Panc1 (cell line): ENCODE measurements around the gene ZACN. TPM values are rescaled to one million over a fixed set of nuclear protein-coding genes. Genes with fewer than 3 reads are reported as not detected.

ENCODE experiments used
- ATAC-seq: fragments of 200-7000 bp; cut with Tn5 transposase; 2 replicates; pipeline ENCODE4 v1.9.1; 2020; ENCODE audit warnings: mild to moderate bottlenecking, moderate library complexity
- BruUV-seq: library from RNA; stranded (reverse); fragments of 400-500 nt; replicated peaks from 2 replicates; lab custom pipeline; 2021; lab: Mats Ljungman, UMichigan
- CTCF ChIA-PET: fragments of 300-600 bp; sonication (Branson Sonifier 250); formaldehyde crosslinking; loops from one replicate; lab custom pipeline; 2022; ENCODE audit warnings: antibody characterized with exemption; lab: Charles Lee
- POLR2A ChIA-PET: fragments of 300-600 bp; sonication (Branson Sonifier 250); formaldehyde crosslinking; loops from one replicate; lab custom pipeline; 2022; ENCODE audit warnings: antibody characterized with exemption; lab: Charles Lee
- DNase-seq: peaks from one replicate; pipeline ENCODE4 v3.0.0-alpha.2; 2010; ENCODE audit warnings: low read depth, low spot score
- H3K27ac ChIP-seq: 2 replicates; pipeline ENCODE4 v1.5.1; 2011; ENCODE audit warnings: mild to moderate bottlenecking, low read length, inconsistent platforms
- H3K27me3 ChIP-seq: fragments of 200-500 bp; sonication (Bioruptor generic); 2 replicates; pipeline ENCODE4 v1.6.0; 2014; ENCODE audit warnings: low read length, inconsistent platforms; ENCODE audit not compliant: control insufficient read depth, insufficient read depth
- H3K36me3 ChIP-seq: fragments of 200-500 bp; sonication (Bioruptor generic); 2 replicates; pipeline ENCODE4 v1.5.1; 2014; ENCODE audit warnings: inconsistent platforms, mild to moderate bottlenecking, low read length, moderate library complexity; ENCODE audit not compliant: control insufficient read depth, insufficient read depth
- H3K4me1 ChIP-seq: 2 replicates; pipeline ENCODE4 v1.5.1; 2011; ENCODE audit warnings: inconsistent platforms, mild to moderate bottlenecking, low read length, moderate library complexity; ENCODE audit not compliant: control insufficient read depth, insufficient read depth
- H3K4me3 ChIP-seq, 2 experiments: 2 replicates each; pipeline ENCODE4 v1.5.1; 2011 to 2012; ENCODE audit warnings: low read depth in 2 of 2, low read length in 2 of 2, mild to moderate bottlenecking in 2 of 2, inconsistent platforms in 1 of 2, moderate library complexity in 1 of 2
- H3K9me3 ChIP-seq: fragments of 200-500 bp; sonication (Bioruptor generic); 2 replicates; pipeline ENCODE4 v1.5.1; 2014; ENCODE audit warnings: low read depth, mild to moderate bottlenecking, inconsistent platforms, low read length, moderate library complexity; ENCODE audit not compliant: control insufficient read depth, insufficient read depth
- POLR2AphosphoS5 ChIP-seq: IDR thresholded peaks from 2 replicates; pipeline ENCODE4 v1.6.1; 2012; ENCODE audit warnings: mild to moderate bottlenecking, low read depth, low read length, moderate library complexity
- SIN3A ChIP-seq: IDR thresholded peaks from 2 replicates; pipeline ENCODE4 v1.6.1; 2012; ENCODE audit warnings: low read depth, mild to moderate bottlenecking, low read length, moderate library complexity, borderline replicate concordance; ENCODE audit not compliant: insufficient read depth
- TCF7L2 ChIP-seq: IDR thresholded peaks from 2 replicates; pipeline ENCODE4 v1.6.1; 2011; ENCODE audit warnings: mild to moderate bottlenecking, low read depth, low read length, inconsistent platforms
- in situ Hi-C: cut with HindIII; loops from 2 replicates; pipeline ENCODE4 v1.10.0; 2016; ENCODE audit warnings: low sequenced_read_pairs, low pct_unique_long_range_greater_than_20kb
- intact Hi-C: fragments of 100-400 bp; cut with micrococcal nuclease; formaldehyde crosslinking; loops from one replicate; pipeline ENCODE4 v1.10.0; 2022; ENCODE audit not compliant: unreplicated experiment
- total RNA-seq: library from RNA; stranded (reverse); gene quantifications from one replicate; pipeline ENCODE4 v1.2.1, GENCODE V29; 2021; ENCODE audit not compliant: unreplicated experiment
- TF ChIP-seq, protein P1 (sequence below): fragments of 450-650 bp; IDR thresholded peaks from 2 replicates; pipeline ENCODE4 v1.5.1; 2017; ENCODE audit warnings: mild to moderate bottlenecking
- TF ChIP-seq, protein P2 (sequence below), 2 experiments: IDR thresholded peaks; 2 replicates each; pipeline ENCODE4 v1.6.1; 2011 to 2012; ENCODE audit warnings: low read depth in 2 of 2, control low read depth in 1 of 2, low read length in 1 of 2, mild to moderate bottlenecking in 1 of 2, moderate library complexity in 1 of 2; ENCODE audit not compliant: insufficient read depth in 1 of 2

ZACN gene
- total RNA-seq, 1 experiment from 2014 or later, result not detected

DNA sequence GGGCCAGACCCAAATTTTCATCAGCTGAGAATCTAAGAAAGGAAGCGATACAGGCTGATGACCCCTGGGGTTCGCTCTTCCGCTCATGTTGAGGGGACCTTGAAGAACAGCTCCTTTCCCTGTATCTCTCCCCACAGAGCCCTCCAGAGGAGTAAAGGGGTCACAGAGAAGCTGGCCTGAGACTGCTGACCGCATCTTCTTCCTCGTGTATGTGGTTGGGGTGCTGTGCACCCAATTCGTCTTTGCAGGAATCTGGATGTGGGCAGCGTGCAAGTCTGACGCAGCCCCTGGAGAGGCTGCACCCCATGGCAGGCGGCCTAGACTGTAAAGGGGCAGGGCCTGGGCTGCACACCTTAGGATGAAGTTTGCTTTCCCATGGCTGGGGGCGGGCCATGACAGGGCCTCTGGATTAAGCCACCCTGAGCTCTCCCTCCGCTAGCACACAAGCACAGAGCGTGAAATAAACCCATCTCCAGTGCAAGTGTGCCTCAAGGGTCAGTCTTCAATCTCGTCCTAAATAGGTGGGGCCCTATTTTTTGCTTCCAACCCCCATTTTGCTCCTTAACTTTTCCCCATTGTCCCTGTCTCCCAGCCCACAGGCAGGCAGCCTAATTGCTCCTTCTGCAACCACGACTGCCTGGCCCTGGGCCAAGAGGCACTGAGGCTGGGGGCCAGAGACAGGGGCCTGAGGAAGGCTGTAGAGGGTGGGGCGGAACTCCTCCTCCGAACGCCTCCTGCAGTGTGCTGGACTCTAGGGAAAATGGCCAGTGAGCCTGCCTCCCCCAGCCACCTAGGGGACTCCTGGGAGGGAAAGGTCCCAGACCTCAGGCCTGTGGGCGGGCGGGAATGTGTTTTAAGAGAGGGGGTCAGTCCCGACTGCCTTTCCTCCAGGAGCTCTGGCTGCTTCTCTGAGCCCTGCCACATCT is 3.6 kb downstream of the ZACN start:
- ATAC-seq (no peak), DNase-seq (no peak)
- CTCF ChIA-PET, result no interaction called here
- no peak overlapping the region for H3K4me3 ChIP-seq
- H3K27me3 ChIP-seq, result no peaks in the 10 kb centered on the region
- no peak overlapping the region for H3K27ac ChIP-seq
- peaks cover 3% of the 10 kb centered on the region; the same call in 1 of the 2 replicates for H3K36me3 ChIP-seq
- POLR2A ChIA-PET, result interaction anchor here (0.6 kb wide), 1 partner anchor 37 kb away, joined by 12 read pairs; no protein-coding TSS in a partner anchor
- TF ChIP-seq TCF7L2 (no peak), POLR2AphosphoS5 (peak; percentile 19; the same call in 1 of the 2 replicates)
- peaks cover 10% of the 10 kb centered on the region for H3K4me1 ChIP-seq
- intact Hi-C loops (no loop called here), in situ Hi-C loops (no loop called here)
- BruUV-seq, result TSS peak; percentile 62
- no peaks in the 10 kb centered on the region for H3K9me3 ChIP-seq

DNA sequence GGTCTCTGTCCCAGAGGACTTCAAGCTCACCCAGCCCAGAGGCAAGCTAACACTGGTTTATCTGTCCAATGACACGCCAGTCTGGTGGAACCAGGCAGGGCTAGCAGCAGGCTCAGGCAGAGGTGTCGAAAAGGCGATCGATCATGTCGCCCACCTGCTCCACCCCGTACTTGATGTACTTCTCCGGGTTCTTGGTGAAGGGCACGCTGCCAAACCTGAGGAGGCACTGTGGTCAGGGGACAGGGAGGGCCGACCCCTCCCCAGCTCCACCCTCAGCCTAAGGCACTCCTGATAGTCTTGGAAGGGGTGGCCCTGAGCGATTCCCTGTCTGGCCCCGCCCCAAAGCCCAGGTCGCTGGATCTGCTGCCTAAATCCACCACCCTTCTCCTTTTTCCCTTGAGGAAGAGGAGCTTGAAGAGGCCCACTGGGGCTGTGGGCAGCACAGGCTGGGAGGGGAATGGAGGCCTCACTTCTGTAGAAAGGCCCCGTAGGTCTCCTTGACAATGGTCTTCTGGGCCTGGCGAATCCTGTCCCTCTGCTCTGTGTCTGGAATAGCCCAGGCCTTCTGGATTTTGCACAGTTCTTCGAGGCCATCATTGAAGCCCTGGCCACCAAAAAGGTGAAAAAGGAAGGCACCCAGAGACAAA is 4.7 kb downstream of the ZACN start:
- ChIA-PET POLR2A (no interaction called here), CTCF (interaction anchor here (0.6 kb wide), 1 partner anchor 10 kb away, joined by 8 read pairs; no protein-coding TSS in a partner anchor)
- intact Hi-C loops, result no loop called here
- Histone ChIP-seq H3K4me3 (no peak overlapping the region), H3K36me3 (peaks cover 3% of the 10 kb centered on the region; the same call in 1 of the 2 replicates), H3K27me3 (no peaks in the 10 kb centered on the region), H3K9me3 (no peaks in the 10 kb centered on the region), H3K27ac (no peak overlapping the region), H3K4me1 (peaks cover 10% of the 10 kb centered on the region)
- no peak for ATAC-seq
- in situ Hi-C loops, result no loop called here
- DNase-seq, result no peak
- no TSS peak for BruUV-seq
- TF ChIP-seq TCF7L2 (no peak), POLR2AphosphoS5 (no peak), SIN3A (no peak)
- TF ChIP-seq, protein P1, sequence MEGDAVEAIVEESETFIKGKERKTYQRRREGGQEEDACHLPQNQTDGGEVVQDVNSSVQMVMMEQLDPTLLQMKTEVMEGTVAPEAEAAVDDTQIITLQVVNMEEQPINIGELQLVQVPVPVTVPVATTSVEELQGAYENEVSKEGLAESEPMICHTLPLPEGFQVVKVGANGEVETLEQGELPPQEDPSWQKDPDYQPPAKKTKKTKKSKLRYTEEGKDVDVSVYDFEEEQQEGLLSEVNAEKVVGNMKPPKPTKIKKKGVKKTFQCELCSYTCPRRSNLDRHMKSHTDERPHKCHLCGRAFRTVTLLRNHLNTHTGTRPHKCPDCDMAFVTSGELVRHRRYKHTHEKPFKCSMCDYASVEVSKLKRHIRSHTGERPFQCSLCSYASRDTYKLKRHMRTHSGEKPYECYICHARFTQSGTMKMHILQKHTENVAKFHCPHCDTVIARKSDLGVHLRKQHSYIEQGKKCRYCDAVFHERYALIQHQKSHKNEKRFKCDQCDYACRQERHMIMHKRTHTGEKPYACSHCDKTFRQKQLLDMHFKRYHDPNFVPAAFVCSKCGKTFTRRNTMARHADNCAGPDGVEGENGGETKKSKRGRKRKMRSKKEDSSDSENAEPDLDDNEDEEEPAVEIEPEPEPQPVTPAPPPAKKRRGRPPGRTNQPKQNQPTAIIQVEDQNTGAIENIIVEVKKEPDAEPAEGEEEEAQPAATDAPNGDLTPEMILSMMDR, result no peak
- TF ChIP-seq, protein P2, sequence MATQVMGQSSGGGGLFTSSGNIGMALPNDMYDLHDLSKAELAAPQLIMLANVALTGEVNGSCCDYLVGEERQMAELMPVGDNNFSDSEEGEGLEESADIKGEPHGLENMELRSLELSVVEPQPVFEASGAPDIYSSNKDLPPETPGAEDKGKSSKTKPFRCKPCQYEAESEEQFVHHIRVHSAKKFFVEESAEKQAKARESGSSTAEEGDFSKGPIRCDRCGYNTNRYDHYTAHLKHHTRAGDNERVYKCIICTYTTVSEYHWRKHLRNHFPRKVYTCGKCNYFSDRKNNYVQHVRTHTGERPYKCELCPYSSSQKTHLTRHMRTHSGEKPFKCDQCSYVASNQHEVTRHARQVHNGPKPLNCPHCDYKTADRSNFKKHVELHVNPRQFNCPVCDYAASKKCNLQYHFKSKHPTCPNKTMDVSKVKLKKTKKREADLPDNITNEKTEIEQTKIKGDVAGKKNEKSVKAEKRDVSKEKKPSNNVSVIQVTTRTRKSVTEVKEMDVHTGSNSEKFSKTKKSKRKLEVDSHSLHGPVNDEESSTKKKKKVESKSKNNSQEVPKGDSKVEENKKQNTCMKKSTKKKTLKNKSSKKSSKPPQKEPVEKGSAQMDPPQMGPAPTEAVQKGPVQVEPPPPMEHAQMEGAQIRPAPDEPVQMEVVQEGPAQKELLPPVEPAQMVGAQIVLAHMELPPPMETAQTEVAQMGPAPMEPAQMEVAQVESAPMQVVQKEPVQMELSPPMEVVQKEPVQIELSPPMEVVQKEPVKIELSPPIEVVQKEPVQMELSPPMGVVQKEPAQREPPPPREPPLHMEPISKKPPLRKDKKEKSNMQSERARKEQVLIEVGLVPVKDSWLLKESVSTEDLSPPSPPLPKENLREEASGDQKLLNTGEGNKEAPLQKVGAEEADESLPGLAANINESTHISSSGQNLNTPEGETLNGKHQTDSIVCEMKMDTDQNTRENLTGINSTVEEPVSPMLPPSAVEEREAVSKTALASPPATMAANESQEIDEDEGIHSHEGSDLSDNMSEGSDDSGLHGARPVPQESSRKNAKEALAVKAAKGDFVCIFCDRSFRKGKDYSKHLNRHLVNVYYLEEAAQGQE (IDR thresholded peaks at IDR 0.05; ENCODE audit: insufficient read depth in 1 of 2, low read depth in 2 of 2, low read length in 1 of 2), result no peak
